HepG2 (cell line): Measurements from ENCODE around the gene WNT7B. TPM values are rescaled to one million over a fixed set of nuclear protein-coding genes. Genes with fewer than 3 reads are reported as not detected.

Source experiments
- ATAC-seq: fragments of 200-7000 bp; cut with Tn5 transposase; 3 replicates; pipeline ENCODE4 v1.9.1; 2020; ENCODE audit warnings: mild to moderate bottlenecking, moderate library complexity
- BruUV-seq: library from RNA; stranded (reverse); fragments of 400-500 nt; replicated peaks from 2 replicates; lab custom pipeline; 2021; lab: Mats Ljungman, UMichigan
- CTCF ChIA-PET: fragments of 300-600 bp; formaldehyde crosslinking; extraction: SDS; loops from one replicate; lab custom pipeline; 2021; ENCODE audit warnings: low total read pairs, inconsistent platforms, low intra/inter-chr PET ratio; lab: Yijun Ruan, JAX
- POLR2A ChIA-PET: fragments of 350-600 bp; sonication (Branson Sonifier 250); formaldehyde crosslinking; loops from one replicate; lab custom pipeline; 2020; ENCODE audit warnings: antibody characterized with exemption, inconsistent platforms; lab: Yijun Ruan, JAX
- DNase-seq: peaks from one replicate; pipeline ENCODE4 v3.0.0-alpha.2; 2015; ENCODE audit warnings: low spot score
- FAIRE-seq: peaks from 3 replicates; lab custom pipeline; 2011; peaks lifted over from hg19 to GRCh38; lab: Jason Lieb, UNC
- H2AFZ ChIP-seq: one replicate; pipeline ENCODE4 v1.6.1; 2011; ENCODE audit warnings: low read length, inconsistent platforms
- H3K27ac ChIP-seq: fragments of 300-600 bp; 3 replicates; pipeline ENCODE4 v1.8.0; 2011; ENCODE audit warnings: mixed run types, mild to moderate bottlenecking, mixed read lengths, low read length, inconsistent platforms; ENCODE audit not compliant: insufficient read depth; ENCODE audit errors: extremely low read length
- H3K27me3 ChIP-seq, 2 experiments: fragments of 200-600 bp in 1 of 2; 2 replicates in 1 of 2; 3 replicates in 1 of 2; pipeline versions ENCODE4 v1.6.0 to v1.8.0; 2011; ENCODE audit warnings: low read length in 2 of 2, mild to moderate bottlenecking in 2 of 2, moderate library complexity in 2 of 2, inconsistent platforms in 1 of 2; ENCODE audit not compliant: insufficient read depth in 2 of 2, control insufficient read depth in 1 of 2
- H3K36me3 ChIP-seq, 2 experiments: fragments of 200-600 bp in 1 of 2; replicated peaks in 1 of 2; 2 replicates in 1 of 2; 3 replicates in 1 of 2; pipeline versions ENCODE4 v1.5.1 to v1.8.0; 2011; ENCODE audit warnings: low read length in 2 of 2, inconsistent platforms in 1 of 2; ENCODE audit not compliant: insufficient read depth in 2 of 2, control insufficient read depth in 1 of 2
- H3K4me1 ChIP-seq: 2 replicates; pipeline ENCODE4 v1.5.1; 2012; ENCODE audit warnings: low read length, inconsistent platforms; ENCODE audit not compliant: insufficient read depth
- H3K4me2 ChIP-seq: 2 replicates; pipeline ENCODE4 v1.6.0; 2011; ENCODE audit warnings: low read depth, low read length, inconsistent platforms
- H3K4me3 ChIP-seq, 3 experiments: fragments of 200-600 bp in 1 of 3; sonication (generic), shearing (Covaris generic) in 1 of 3; replicated peaks in 1 of 3; 2 replicates each; pipeline ENCODE4 v1.5.1; 2011 to 2016; ENCODE audit warnings: low read length in 3 of 3, inconsistent platforms in 2 of 3, low read depth in 2 of 3, mild to moderate bottlenecking in 2 of 3, control low read depth in 1 of 3, mixed read lengths in 1 of 3; ENCODE audit not compliant: insufficient read depth in 1 of 3
- H3K79me2 ChIP-seq: one replicate; pipeline ENCODE4 v1.6.1; 2011; ENCODE audit warnings: low read length, inconsistent platforms; ENCODE audit not compliant: insufficient read depth
- H3K9ac ChIP-seq: 2 replicates; pipeline ENCODE4 v1.6.0; 2011; ENCODE audit warnings: mild to moderate bottlenecking, low read depth, low read length, inconsistent platforms; ENCODE audit not compliant: insufficient read depth
- H3K9me3 ChIP-seq: 2 replicates; pipeline ENCODE4 v1.5.1; 2012; ENCODE audit warnings: mild to moderate bottlenecking, low read length
- H4K20me1 ChIP-seq: 2 replicates; pipeline ENCODE4 v1.6.0; 2011; ENCODE audit warnings: inconsistent platforms, mild to moderate bottlenecking, low read length, moderate library complexity; ENCODE audit not compliant: insufficient read depth
- GABPA ChIP-seq, 2 experiments: IDR thresholded peaks; 2 replicates each; pipeline ENCODE4 v1.6.1; 2011 to 2016; ENCODE audit warnings: low read depth in 2 of 2, low read length in 1 of 2, missing biosample characterization in 1 of 2, missing genetic modification characterization in 1 of 2
- HIVEP1 ChIP-seq: sonication (generic); formaldehyde crosslinking; IDR thresholded peaks from 2 replicates; pipeline ENCODE4 v1.4.0; 2020; ENCODE audit warnings: mild to moderate bottlenecking, missing genetic modification reagents
- SNAI1 ChIP-seq: sonication (generic); formaldehyde crosslinking; IDR thresholded peaks from 2 replicates; pipeline ENCODE4 v1.5.0; 2020; ENCODE audit warnings: mild to moderate bottlenecking, missing genetic modification reagents, borderline replicate concordance
- ZBTB20 ChIP-seq: sonication (generic); formaldehyde crosslinking; IDR thresholded peaks from 2 replicates; pipeline ENCODE4 v1.8.1; 2023; ENCODE audit warnings: missing genetic modification reagents, low read depth, mild to moderate bottlenecking, borderline replicate concordance
- ZNF230 ChIP-seq: sonication (generic); formaldehyde crosslinking; IDR thresholded peaks from 2 replicates; pipeline ENCODE4 v1.4.0; 2020; ENCODE audit warnings: mild to moderate bottlenecking, missing genetic modification reagents
- WGBS: methylation state at CpG from one replicate; pipeline ENCODE4 v1.1.6; 2017; ENCODE audit warnings: low lambda C conversion rate; 5-methylcytosine and 5-hydroxymethylcytosine counted together
- in situ Hi-C: cut with HindIII; loops from 2 replicates; pipeline ENCODE4 v1.10.0; 2017; ENCODE audit warnings: low pct_unique_long_range_greater_than_20kb; ENCODE audit not compliant: extremely low pct_ligation_motif_present
- intact Hi-C: fragments of 100-400 bp; cut with micrococcal nuclease; formaldehyde crosslinking; loops from one replicate; pipeline ENCODE4 v1.10.0; 2022; ENCODE audit not compliant: unreplicated experiment
- polyA plus RNA-seq, 8 experiments: library from polyadenylated mRNA; depleted of rRNA in 3 of 8; stranded (reverse) in 7 of 8; unstranded in 1 of 8; fragments of >200 nt; fragmentation: Illumina TruSeq in 4 of 8; extraction: Trizol in 4 of 8; gene quantifications; 2 replicates each; pipeline versions ENCODE4 v1.2.1 to v1.2.3, GENCODE V29; 2011 to 2016; ENCODE audit warnings: low read depth in 4 of 8, missing spikeins in 1 of 8, mixed read lengths in 1 of 8; ENCODE audit not compliant: insufficient read depth in 1 of 8
- total RNA-seq, 5 experiments: library from RNA; depleted of rRNA; stranded (reverse); fragments of >200 nt; fragmentation: Illumina TruSeq; extraction: Trizol; gene quantifications; 2 replicates each; pipeline ENCODE4 v1.2.3, GENCODE V29; 2016; ENCODE audit warnings: low read depth in 1 of 5
- TF ChIP-seq, protein P1 (sequence below): sonication (generic); formaldehyde crosslinking; IDR thresholded peaks from 2 replicates; pipeline ENCODE4 v1.9.0; 2021; ENCODE audit warnings: missing genetic modification reagents, borderline replicate concordance
- TF ChIP-seq, protein P2 (sequence below): fragments of 450-650 bp; IDR thresholded peaks from 2 replicates; pipeline ENCODE4 v1.6.1; 2017
- TF ChIP-seq, protein P3 (sequence below): sonication (generic); formaldehyde crosslinking; IDR thresholded peaks from 2 replicates; pipeline ENCODE4 v1.5.0; 2020; ENCODE audit warnings: missing genetic modification reagents, mild to moderate bottlenecking, borderline replicate concordance
- TF ChIP-seq, protein P4 (sequence below), 2 experiments: fragments of 450-650 bp in 1 of 2; sonication (generic) in 1 of 2; formaldehyde crosslinking in 1 of 2; IDR thresholded peaks; 2 replicates each; pipeline versions ENCODE4 v1.6.1 to v1.8.0; 2016 to 2022; ENCODE audit warnings: antibody characterized with exemption in 1 of 2, mild to moderate bottlenecking in 1 of 2, missing genetic modification reagents in 1 of 2

Gene WNT7B
- total and polyA plus RNA-seq, 2 of the 13 experiments (the other 11 are each of a cell fraction or from before 2014, with no cell fraction given): 0.09 TPM; not detected in 1

DNA sequence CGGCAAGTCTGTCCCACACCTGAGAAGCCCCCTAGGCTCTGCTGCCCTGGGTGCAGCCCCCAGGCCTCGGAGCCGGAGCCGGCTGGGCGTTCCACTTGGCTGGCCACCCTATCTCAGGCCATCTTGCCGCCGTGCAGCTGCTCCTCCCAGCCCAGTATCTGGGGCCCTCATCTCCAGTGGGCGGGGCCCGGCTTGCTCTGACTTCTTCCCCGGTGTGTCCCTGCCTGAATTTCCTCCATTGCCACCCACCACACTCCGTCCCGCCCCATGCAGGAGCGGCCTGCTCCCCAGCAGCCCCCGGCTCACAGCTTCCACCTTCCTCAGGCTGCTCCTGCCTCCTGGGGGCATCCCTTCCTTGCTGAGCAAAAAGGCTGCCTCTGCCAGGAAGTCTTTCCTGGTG lies 46.6 kb downstream of the WNT7B start (continued):
- TF ChIP-seq, protein P1, sequence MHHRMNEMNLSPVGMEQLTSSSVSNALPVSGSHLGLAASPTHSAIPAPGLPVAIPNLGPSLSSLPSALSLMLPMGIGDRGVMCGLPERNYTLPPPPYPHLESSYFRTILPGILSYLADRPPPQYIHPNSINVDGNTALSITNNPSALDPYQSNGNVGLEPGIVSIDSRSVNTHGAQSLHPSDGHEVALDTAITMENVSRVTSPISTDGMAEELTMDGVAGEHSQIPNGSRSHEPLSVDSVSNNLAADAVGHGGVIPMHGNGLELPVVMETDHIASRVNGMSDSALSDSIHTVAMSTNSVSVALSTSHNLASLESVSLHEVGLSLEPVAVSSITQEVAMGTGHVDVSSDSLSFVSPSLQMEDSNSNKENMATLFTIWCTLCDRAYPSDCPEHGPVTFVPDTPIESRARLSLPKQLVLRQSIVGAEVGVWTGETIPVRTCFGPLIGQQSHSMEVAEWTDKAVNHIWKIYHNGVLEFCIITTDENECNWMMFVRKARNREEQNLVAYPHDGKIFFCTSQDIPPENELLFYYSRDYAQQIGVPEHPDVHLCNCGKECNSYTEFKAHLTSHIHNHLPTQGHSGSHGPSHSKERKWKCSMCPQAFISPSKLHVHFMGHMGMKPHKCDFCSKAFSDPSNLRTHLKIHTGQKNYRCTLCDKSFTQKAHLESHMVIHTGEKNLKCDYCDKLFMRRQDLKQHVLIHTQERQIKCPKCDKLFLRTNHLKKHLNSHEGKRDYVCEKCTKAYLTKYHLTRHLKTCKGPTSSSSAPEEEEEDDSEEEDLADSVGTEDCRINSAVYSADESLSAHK (CRISPR knock-in tag): no peak
- TF ChIP-seq, protein P2, sequence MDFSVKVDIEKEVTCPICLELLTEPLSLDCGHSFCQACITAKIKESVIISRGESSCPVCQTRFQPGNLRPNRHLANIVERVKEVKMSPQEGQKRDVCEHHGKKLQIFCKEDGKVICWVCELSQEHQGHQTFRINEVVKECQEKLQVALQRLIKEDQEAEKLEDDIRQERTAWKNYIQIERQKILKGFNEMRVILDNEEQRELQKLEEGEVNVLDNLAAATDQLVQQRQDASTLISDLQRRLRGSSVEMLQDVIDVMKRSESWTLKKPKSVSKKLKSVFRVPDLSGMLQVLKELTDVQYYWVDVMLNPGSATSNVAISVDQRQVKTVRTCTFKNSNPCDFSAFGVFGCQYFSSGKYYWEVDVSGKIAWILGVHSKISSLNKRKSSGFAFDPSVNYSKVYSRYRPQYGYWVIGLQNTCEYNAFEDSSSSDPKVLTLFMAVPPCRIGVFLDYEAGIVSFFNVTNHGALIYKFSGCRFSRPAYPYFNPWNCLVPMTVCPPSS: no peak
- TF ChIP-seq, protein P3, sequence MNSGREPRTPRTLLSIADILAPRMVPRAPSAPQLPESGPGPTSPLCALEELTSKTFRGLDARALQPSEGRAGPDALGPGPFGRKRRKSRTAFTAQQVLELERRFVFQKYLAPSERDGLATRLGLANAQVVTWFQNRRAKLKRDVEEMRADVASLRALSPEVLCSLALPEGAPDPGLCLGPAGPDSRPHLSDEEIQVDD: no peak
- TF ChIP-seq ZNF230: no peak
- no peak for TF ChIP-seq SNAI1
- no peak for TF ChIP-seq GABPA (IDR thresholded peaks at IDR 0.05; ENCODE audit: low read depth, low read length)
- TF ChIP-seq GABPA (CRISPR knock-in tag; IDR thresholded peaks at IDR 0.05; ENCODE audit: low read depth): no peak
- no peak for TF ChIP-seq ZBTB20 (CRISPR knock-in tag)

DNA sequence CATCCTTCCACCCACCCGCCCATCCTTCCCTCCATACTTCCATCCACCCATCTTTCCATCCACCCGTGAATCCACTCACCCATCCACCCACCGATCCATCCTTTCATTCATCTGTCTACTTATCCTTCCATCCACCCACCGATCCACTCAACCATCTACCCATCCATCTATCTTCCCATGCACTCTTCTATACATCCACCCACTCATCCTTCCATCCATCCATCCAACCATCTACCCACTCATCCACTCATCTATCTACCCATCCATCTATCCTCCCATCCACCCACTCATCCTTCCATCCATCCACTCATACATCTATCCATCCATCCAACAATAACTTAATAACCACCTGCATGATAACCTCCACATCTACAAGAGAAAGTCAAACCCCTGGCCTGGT lies 47.3 kb downstream of the WNT7B start:
- 63% methylated on average over 4 of the region's 4 CpGs for WGBS
- Histone ChIP-seq H3K36me3 (no peaks in the 10 kb centered on the region), H3K9ac (no peak overlapping the region), H4K20me1 (peaks cover 2% of the 10 kb centered on the region; the same call in 1 of the 2 replicates), H2AFZ (no peak overlapping the region), H3K4me2 (no peak overlapping the region), H3K9me3 (no peaks in the 10 kb centered on the region), H3K27ac (no peak overlapping the region), H3K79me2 (no peaks in the 10 kb centered on the region), H3K27me3 (peaks cover 13 to 71% of the 10 kb centered on the region in 2 experiments), H3K4me3 (no peak overlapping the region), H3K4me1 (no peaks in the 10 kb centered on the region)
- in situ Hi-C loops (no loop called here), intact Hi-C loops (no loop called here)
- ChIA-PET CTCF (no interaction called here), POLR2A (no interaction called here)
- no TSS peak for BruUV-seq
- DNase-seq (no peak), FAIRE-seq (no peak), ATAC-seq (no peak)
- TF ChIP-seq, protein P4, sequence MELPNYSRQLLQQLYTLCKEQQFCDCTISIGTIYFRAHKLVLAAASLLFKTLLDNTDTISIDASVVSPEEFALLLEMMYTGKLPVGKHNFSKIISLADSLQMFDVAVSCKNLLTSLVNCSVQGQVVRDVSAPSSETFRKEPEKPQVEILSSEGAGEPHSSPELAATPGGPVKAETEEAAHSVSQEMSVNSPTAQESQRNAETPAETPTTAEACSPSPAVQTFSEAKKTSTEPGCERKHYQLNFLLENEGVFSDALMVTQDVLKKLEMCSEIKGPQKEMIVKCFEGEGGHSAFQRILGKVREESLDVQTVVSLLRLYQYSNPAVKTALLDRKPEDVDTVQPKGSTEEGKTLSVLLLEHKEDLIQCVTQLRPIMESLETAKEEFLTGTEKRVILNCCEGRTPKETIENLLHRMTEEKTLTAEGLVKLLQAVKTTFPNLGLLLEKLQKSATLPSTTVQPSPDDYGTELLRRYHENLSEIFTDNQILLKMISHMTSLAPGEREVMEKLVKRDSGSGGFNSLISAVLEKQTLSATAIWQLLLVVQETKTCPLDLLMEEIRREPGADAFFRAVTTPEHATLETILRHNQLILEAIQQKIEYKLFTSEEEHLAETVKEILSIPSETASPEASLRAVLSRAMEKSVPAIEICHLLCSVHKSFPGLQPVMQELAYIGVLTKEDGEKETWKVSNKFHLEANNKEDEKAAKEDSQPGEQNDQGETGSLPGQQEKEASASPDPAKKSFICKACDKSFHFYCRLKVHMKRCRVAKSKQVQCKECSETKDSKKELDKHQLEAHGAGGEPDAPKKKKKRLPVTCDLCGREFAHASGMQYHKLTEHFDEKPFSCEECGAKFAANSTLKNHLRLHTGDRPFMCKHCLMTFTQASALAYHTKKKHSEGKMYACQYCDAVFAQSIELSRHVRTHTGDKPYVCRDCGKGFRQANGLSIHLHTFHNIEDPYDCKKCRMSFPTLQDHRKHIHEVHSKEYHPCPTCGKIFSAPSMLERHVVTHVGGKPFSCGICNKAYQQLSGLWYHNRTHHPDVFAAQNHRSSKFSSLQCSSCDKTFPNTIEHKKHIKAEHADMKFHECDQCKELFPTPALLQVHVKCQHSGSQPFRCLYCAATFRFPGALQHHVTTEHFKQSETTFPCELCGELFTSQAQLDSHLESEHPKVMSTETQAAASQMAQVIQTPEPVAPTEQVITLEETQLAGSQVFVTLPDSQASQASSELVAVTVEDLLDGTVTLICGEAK (IDR thresholded peaks at IDR 0.05): no peak
- TF ChIP-seq, protein P4 (CRISPR knock-in tag; IDR thresholded peaks at IDR 0.05): no peak
- TF ChIP-seq HIVEP1 (CRISPR knock-in tag): no peak
